Glutamatergic neuron (in vitro differentiated cells): ENCODE measurements around the gene MRPS6. TPM values are rescaled to one million over a fixed set of nuclear protein-coding genes. Genes with fewer than 3 reads are reported as not detected.

Experiments used
- total RNA-seq: library from RNA; stranded (reverse); fragmentation: NEBNext Ultra II Directional; extraction: Animal tissue kit (Norgen Biotek cat#: 25700); gene quantifications from one replicate; pipeline ENCODE4 v1.2.1, GENCODE V29; 2021; ENCODE audit not compliant: unreplicated experiment

The MRPS6 gene
- total RNA-seq, 1 donor from 2014 or later = 31.6 TPM

Other genes starting within 250 kb of the MRPS6 start
- gene ATP5PO, start 157.8 kb upstream of the MRPS6 start, total RNA-seq = 236 TPM
- 5.5 TPM for gene SLC5A3, start within 50 bp of the MRPS6 start, total RNA-seq